Breast epithelium (tissue), 3 donors: Measurements from ENCODE around the gene ARHGEF7.

ENCODE experiments used
- CTCF ChIP-seq, 3 donors: fragments of 450-650 bp; IDR thresholded peaks; one replicate each; pipeline ENCODE4 v1.5.1; 2016 to 2017; ENCODE audit warnings: antibody characterized with exemption in 3 of 3, mild to moderate bottlenecking in 3 of 3, moderate library complexity in 3 of 3
- POLR2AphosphoS5 ChIP-seq, 3 donors: sonication (generic); formaldehyde crosslinking; IDR thresholded peaks; one replicate each; pipeline ENCODE4 v1.6.1; 2017; ENCODE audit warnings: antibody characterized with exemption in 3 of 3

- TF ChIP-seq CTCF (IDR thresholded peaks at IDR 0.05) (no peak), POLR2AphosphoS5 (IDR thresholded peaks at IDR 0.05) (no peak)
These were observed 40.3 kb upstream of the ARHGEF7 start for GRCh38 chr13:111074826-111075225.
